Karpas-422 (cell line): ENCODE results near the gene INTS1. TPM values are rescaled to one million over a fixed set of nuclear protein-coding genes. Genes with fewer than 3 reads are reported as not detected.

Source experiments
- DNase-seq: peaks from one replicate; pipeline ENCODE4 v3.0.0-alpha.2; 2015
- H2AFZ ChIP-seq: fragments of 200-600 bp; sonication (generic); 2 replicates; pipeline ENCODE4 v1.6.1; 2014; ENCODE audit warnings: antibody characterized with exemption, low read length, mixed read lengths
- H3K27ac ChIP-seq: fragments of 200-600 bp; sonication (generic); 2 replicates; pipeline ENCODE4 v1.5.1; 2014; ENCODE audit warnings: mild to moderate bottlenecking, low read length, moderate library complexity
- H3K27me3 ChIP-seq: fragments of 200-600 bp; sonication (generic); 2 replicates; pipeline ENCODE4 v1.6.1; 2014; ENCODE audit warnings: low read length, mixed read lengths
- H3K36me3 ChIP-seq: fragments of 200-600 bp; sonication (generic); 2 replicates; pipeline ENCODE4 v1.6.1; 2014; ENCODE audit warnings: low read length, mixed read lengths; ENCODE audit not compliant: insufficient read depth
- H3K4me1 ChIP-seq: fragments of 200-600 bp; sonication (generic); 2 replicates; pipeline ENCODE4 v1.6.1; 2014; ENCODE audit warnings: mild to moderate bottlenecking, low read length, mixed read lengths
- H3K4me2 ChIP-seq: fragments of 200-600 bp; sonication (generic); 2 replicates; pipeline ENCODE4 v1.6.1; 2014; ENCODE audit warnings: low read length, low read depth, mild to moderate bottlenecking; ENCODE audit not compliant: poor library complexity, severe bottlenecking
- H3K4me3 ChIP-seq: fragments of 200-600 bp; sonication (generic); 2 replicates; pipeline ENCODE4 v1.5.1; 2014; ENCODE audit warnings: mild to moderate bottlenecking, antibody characterized with exemption, low read length, mixed read lengths
- H3K79me2 ChIP-seq: fragments of 200-600 bp; sonication (generic); 2 replicates; pipeline ENCODE4 v1.6.1; 2014; ENCODE audit warnings: mild to moderate bottlenecking, low read length, mixed read lengths
- H3K9ac ChIP-seq: fragments of 200-600 bp; sonication (generic); 2 replicates; pipeline ENCODE4 v1.6.0; 2014; ENCODE audit warnings: low read length
- H3K9me2 ChIP-seq: fragments of 200-600 bp; sonication (generic), shearing (Covaris generic); replicated peaks from 2 replicates; pipeline ENCODE4 v1.6.0; 2014; ENCODE audit warnings: mild to moderate bottlenecking, low read length, moderate library complexity; ENCODE audit not compliant: insufficient read depth
- H3K9me3 ChIP-seq: fragments of 300-700, 200-600 bp; sonication (generic); 2 replicates; pipeline ENCODE4 v1.6.1; 2014; ENCODE audit warnings: low read length, mixed read lengths
- H4K20me1 ChIP-seq: fragments of 200-600 bp; sonication (generic); 2 replicates; pipeline ENCODE4 v1.6.1; 2014; ENCODE audit warnings: mild to moderate bottlenecking, antibody characterized with exemption, low read length, low read depth; ENCODE audit not compliant: insufficient read depth
- total RNA-seq: library from RNA; depleted of rRNA; stranded (reverse); fragments of >200 nt; shearing (Covaris generic); gene quantifications from 2 replicates; pipeline ENCODE4 v1.2.3, GENCODE V29; 2014; ENCODE audit warnings: low replicate concordance

INTS1 gene
- total RNA-seq, 1 experiment from 2014 or later: 25.7 TPM

- H3K4me1 ChIP-seq: peaks cover 20% of the 10 kb centered on the region
- no peaks in the 10 kb centered on the region for H3K9me3 ChIP-seq
- H3K9me2 ChIP-seq: no peaks in the 10 kb centered on the region
- H3K27ac ChIP-seq: no peak overlapping the region
- H3K27me3 ChIP-seq: no peaks in the 10 kb centered on the region
- no peak overlapping the region for H3K4me2 ChIP-seq
- H3K9ac ChIP-seq: no peak overlapping the region
- no peak overlapping the region for H2AFZ ChIP-seq
- H4K20me1 ChIP-seq: peaks cover 49% of the 10 kb centered on the region
- no peak for DNase-seq
- H3K4me3 ChIP-seq: no peak overlapping the region
- H3K36me3 ChIP-seq: no peaks in the 10 kb centered on the region
- peaks cover 71% of the 10 kb centered on the region for H3K79me2 ChIP-seq
These were observed 30.3 kb upstream of the INTS1 start for GRCh38 chr7:1534330-1535099.

GRCh38 chr7:1533547-1534329 lies 29.5 kb upstream of the INTS1 start:
- H3K9ac ChIP-seq: 0 out of 2 replicates have a peak overlapping the region, but pooled peaks have one; percentile 15
- H3K27ac ChIP-seq: no peak overlapping the region
- H3K36me3 ChIP-seq: no peaks in the 10 kb centered on the region
- no peaks in the 10 kb centered on the region for H3K27me3 ChIP-seq
- H4K20me1 ChIP-seq: peaks cover 43% of the 10 kb centered on the region
- no peaks in the 10 kb centered on the region for H3K9me2 ChIP-seq
- H3K4me2 ChIP-seq: no peak overlapping the region
- no peaks in the 10 kb centered on the region for H3K9me3 ChIP-seq
- H2AFZ ChIP-seq: no peak overlapping the region
- peaks cover 71% of the 10 kb centered on the region for H3K79me2 ChIP-seq
- H3K4me1 ChIP-seq: peaks cover 20% of the 10 kb centered on the region
- no peak overlapping the region for H3K4me3 ChIP-seq
- no peak for DNase-seq

- H3K4me3 ChIP-seq: peak overlapping the region; percentile 94; the same call in 1 of the 2 replicates
- no peaks in the 10 kb centered on the region for H3K36me3 ChIP-seq
- H3K79me2 ChIP-seq: peaks cover 71% of the 10 kb centered on the region
- no peak overlapping the region for H2AFZ ChIP-seq
- H3K9me2 ChIP-seq: no peaks in the 10 kb centered on the region
- peak overlapping the region; percentile 15; the same call in 1 of the 2 replicates for H3K9ac ChIP-seq
- no peak for DNase-seq
- H4K20me1 ChIP-seq: peaks cover 43% of the 10 kb centered on the region
- H3K27me3 ChIP-seq: no peaks in the 10 kb centered on the region
- peaks cover 20% of the 10 kb centered on the region for H3K4me1 ChIP-seq
- no peak overlapping the region for H3K27ac ChIP-seq
- no peaks in the 10 kb centered on the region for H3K9me3 ChIP-seq
- peak overlapping the region; percentile 96 for H3K4me2 ChIP-seq
These were observed 29.0 kb upstream of the INTS1 start for GRCh38 chr7:1533255-1533546.

GRCh38 chr7:1532456-1533254 lies 28.5 kb upstream of the INTS1 start:
- Histone ChIP-seq H3K4me2 (peak overlapping the region; percentile 96), H3K9ac (peak overlapping the region; percentile 88), H3K4me1 (peaks cover 20% of the 10 kb centered on the region), H4K20me1 (peaks cover 37% of the 10 kb centered on the region), H2AFZ (no peak overlapping the region), H3K4me3 (peak overlapping the region; percentile 94), H3K27ac (no peak overlapping the region), H3K27me3 (no peaks in the 10 kb centered on the region), H3K79me2 (peaks cover 67% of the 10 kb centered on the region), H3K9me2 (no peaks in the 10 kb centered on the region), H3K36me3 (no peaks in the 10 kb centered on the region), H3K9me3 (no peaks in the 10 kb centered on the region)
- DNase-seq: peak; percentile 52

GRCh38 chr7:1531979-1532455 lies 27.8 kb upstream of the INTS1 start:
- no peaks in the 10 kb centered on the region for H3K27me3 ChIP-seq
- H3K4me3 ChIP-seq: peak overlapping the region; percentile 94
- no peaks in the 10 kb centered on the region for H3K9me3 ChIP-seq
- no peaks in the 10 kb centered on the region for H3K36me3 ChIP-seq
- H3K79me2 ChIP-seq: peaks cover 61% of the 10 kb centered on the region
- peak overlapping the region; percentile 88 for H3K9ac ChIP-seq
- H4K20me1 ChIP-seq: peaks cover 31% of the 10 kb centered on the region
- no peak overlapping the region for H2AFZ ChIP-seq
- peaks cover 20% of the 10 kb centered on the region for H3K4me1 ChIP-seq
- no peak for DNase-seq
- no peak overlapping the region for H3K27ac ChIP-seq
- no peaks in the 10 kb centered on the region for H3K9me2 ChIP-seq
- peak overlapping the region; percentile 96 for H3K4me2 ChIP-seq

- peak overlapping the region; percentile 96 for H3K4me2 ChIP-seq
- H3K4me3 ChIP-seq: peak overlapping the region; percentile 94
- no peak overlapping the region for H2AFZ ChIP-seq
- H3K4me1 ChIP-seq: peaks cover 20% of the 10 kb centered on the region
- H3K9ac ChIP-seq: peak overlapping the region; percentile 88
- H3K27ac ChIP-seq: peak overlapping the region; percentile 42; the same call in 1 of the 2 replicates
- no peaks in the 10 kb centered on the region for H3K9me2 ChIP-seq
- H3K27me3 ChIP-seq: no peaks in the 10 kb centered on the region
- H3K9me3 ChIP-seq: no peaks in the 10 kb centered on the region
- peaks cover 25% of the 10 kb centered on the region for H4K20me1 ChIP-seq
- peaks cover 55% of the 10 kb centered on the region for H3K79me2 ChIP-seq
- peak; percentile 57 for DNase-seq
- no peaks in the 10 kb centered on the region for H3K36me3 ChIP-seq
These were observed 27.2 kb upstream of the INTS1 start for GRCh38 chr7:1531263-1531978.

- Histone ChIP-seq H3K36me3 (no peaks in the 10 kb centered on the region), H3K79me2 (peaks cover 50% of the 10 kb centered on the region), H3K9me3 (no peaks in the 10 kb centered on the region), H3K4me2 (peak overlapping the region; percentile 96), H3K9me2 (no peaks in the 10 kb centered on the region), H3K9ac (peak overlapping the region; percentile 88), H3K27me3 (no peaks in the 10 kb centered on the region), H4K20me1 (peaks cover 24% of the 10 kb centered on the region), H2AFZ (no peak overlapping the region), H3K27ac (no peak overlapping the region), H3K4me1 (peaks cover 20% of the 10 kb centered on the region), H3K4me3 (peak overlapping the region; percentile 94)
- no peak for DNase-seq
These were observed 26.7 kb upstream of the INTS1 start for GRCh38 chr7:1530946-1531262.
